Panc1 (cell line): ENCODE data around the gene KLHL28. TPM values are rescaled to one million over a fixed set of nuclear protein-coding genes. Genes with fewer than 3 reads are reported as not detected.
A peak's percentile ranks its signal among the peaks of the same experiment; 100 is the strongest.

Experiments used
- ATAC-seq: fragments of 200-7000 bp; cut with Tn5 transposase; 2 replicates; pipeline ENCODE4 v1.9.1; 2020; ENCODE audit warnings: mild to moderate bottlenecking, moderate library complexity
- BruUV-seq: library from RNA; stranded (reverse); fragments of 400-500 nt; replicated peaks from 2 replicates; lab custom pipeline; 2021; lab: Mats Ljungman, UMichigan
- CTCF ChIA-PET: fragments of 300-600 bp; sonication (Branson Sonifier 250); formaldehyde crosslinking; loops from one replicate; lab custom pipeline; 2022; ENCODE audit warnings: antibody characterized with exemption; lab: Charles Lee
- POLR2A ChIA-PET: fragments of 300-600 bp; sonication (Branson Sonifier 250); formaldehyde crosslinking; loops from one replicate; lab custom pipeline; 2022; ENCODE audit warnings: antibody characterized with exemption; lab: Charles Lee
- DNase-seq: peaks from one replicate; pipeline ENCODE4 v3.0.0-alpha.2; 2010; ENCODE audit warnings: low read depth, low spot score
- H3K27ac ChIP-seq: 2 replicates; pipeline ENCODE4 v1.5.1; 2011; ENCODE audit warnings: mild to moderate bottlenecking, low read length, inconsistent platforms
- H3K27me3 ChIP-seq: fragments of 200-500 bp; sonication (Bioruptor generic); 2 replicates; pipeline ENCODE4 v1.6.0; 2014; ENCODE audit warnings: low read length, inconsistent platforms; ENCODE audit not compliant: control insufficient read depth, insufficient read depth
- H3K36me3 ChIP-seq: fragments of 200-500 bp; sonication (Bioruptor generic); 2 replicates; pipeline ENCODE4 v1.5.1; 2014; ENCODE audit warnings: inconsistent platforms, mild to moderate bottlenecking, low read length, moderate library complexity; ENCODE audit not compliant: control insufficient read depth, insufficient read depth
- H3K4me1 ChIP-seq: 2 replicates; pipeline ENCODE4 v1.5.1; 2011; ENCODE audit warnings: inconsistent platforms, mild to moderate bottlenecking, low read length, moderate library complexity; ENCODE audit not compliant: control insufficient read depth, insufficient read depth
- H3K4me3 ChIP-seq, 2 experiments: 2 replicates each; pipeline ENCODE4 v1.5.1; 2011 to 2012; ENCODE audit warnings: low read depth in 2 of 2, low read length in 2 of 2, mild to moderate bottlenecking in 2 of 2, inconsistent platforms in 1 of 2, moderate library complexity in 1 of 2
- H3K9me3 ChIP-seq: fragments of 200-500 bp; sonication (Bioruptor generic); 2 replicates; pipeline ENCODE4 v1.5.1; 2014; ENCODE audit warnings: low read depth, mild to moderate bottlenecking, inconsistent platforms, low read length, moderate library complexity; ENCODE audit not compliant: control insufficient read depth, insufficient read depth
- POLR2AphosphoS5 ChIP-seq: IDR thresholded peaks from 2 replicates; pipeline ENCODE4 v1.6.1; 2012; ENCODE audit warnings: mild to moderate bottlenecking, low read depth, low read length, moderate library complexity
- REST ChIP-seq, 2 experiments: IDR thresholded peaks; 2 replicates each; pipeline ENCODE4 v1.6.1; 2011 to 2012; ENCODE audit warnings: low read depth in 2 of 2, control low read depth in 1 of 2, low read length in 1 of 2, mild to moderate bottlenecking in 1 of 2, moderate library complexity in 1 of 2; ENCODE audit not compliant: insufficient read depth in 1 of 2
- SIN3A ChIP-seq: IDR thresholded peaks from 2 replicates; pipeline ENCODE4 v1.6.1; 2012; ENCODE audit warnings: low read depth, mild to moderate bottlenecking, low read length, moderate library complexity, borderline replicate concordance; ENCODE audit not compliant: insufficient read depth
- TCF7L2 ChIP-seq: IDR thresholded peaks from 2 replicates; pipeline ENCODE4 v1.6.1; 2011; ENCODE audit warnings: mild to moderate bottlenecking, low read depth, low read length, inconsistent platforms
- in situ Hi-C: cut with HindIII; loops from 2 replicates; pipeline ENCODE4 v1.10.0; 2016; ENCODE audit warnings: low sequenced_read_pairs, low pct_unique_long_range_greater_than_20kb
- intact Hi-C: fragments of 100-400 bp; cut with micrococcal nuclease; formaldehyde crosslinking; loops from one replicate; pipeline ENCODE4 v1.10.0; 2022; ENCODE audit not compliant: unreplicated experiment
- total RNA-seq: library from RNA; stranded (reverse); gene quantifications from one replicate; pipeline ENCODE4 v1.2.1, GENCODE V29; 2021; ENCODE audit not compliant: unreplicated experiment
- TF ChIP-seq, protein P1 (sequence below): fragments of 450-650 bp; IDR thresholded peaks from 2 replicates; pipeline ENCODE4 v1.5.1; 2017; ENCODE audit warnings: mild to moderate bottlenecking

The KLHL28 gene
- total RNA-seq, 1 experiment from 2014 or later: 7.2 TPM

DNA sequence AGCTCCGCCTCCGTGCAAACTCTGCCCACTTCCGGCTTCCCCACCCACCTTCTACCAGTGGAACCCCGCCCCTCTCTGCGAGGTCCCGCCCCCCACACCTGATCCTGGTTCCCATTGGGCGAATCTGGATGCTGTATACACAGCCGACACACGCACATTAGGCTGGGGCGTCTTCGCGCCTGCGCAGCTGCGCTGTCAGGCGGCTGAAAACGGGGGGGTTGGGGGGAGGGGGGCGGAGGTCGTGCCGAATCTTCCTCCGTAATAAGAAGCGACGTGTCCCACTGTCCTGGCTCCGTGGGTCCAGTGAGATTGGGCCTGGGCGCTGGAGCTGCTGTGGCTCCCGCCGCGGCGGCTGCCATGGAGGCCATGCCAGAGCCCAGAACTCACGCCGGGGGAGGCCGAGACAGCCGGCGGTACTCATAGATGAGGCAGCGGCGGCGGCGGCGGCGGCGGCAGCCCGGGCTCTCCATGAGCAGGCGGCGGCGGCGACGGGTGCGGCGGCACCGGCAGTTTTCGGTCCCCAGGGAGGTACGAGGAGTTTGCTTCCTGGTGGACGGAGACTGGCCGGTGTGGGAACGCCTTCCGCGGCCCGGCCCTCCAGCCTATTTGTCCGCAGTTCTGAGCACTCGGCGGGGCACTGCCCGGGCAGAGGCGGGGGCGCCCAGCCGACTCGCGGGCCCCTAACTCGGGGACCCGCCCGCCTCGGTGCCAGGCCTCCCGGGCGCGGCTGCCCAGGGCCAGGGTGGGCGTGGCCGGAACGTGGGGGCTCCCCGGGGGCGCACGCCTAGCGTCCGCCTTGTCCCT is 64.5 kb downstream of the KLHL28 start:
- CTCF ChIA-PET: no interaction called here

GRCh38 chr14:44896275-44897040 is 65.3 kb downstream of the KLHL28 start:
- POLR2A ChIA-PET: interaction anchor here (0.6 kb wide), 1 partner anchor 513 kb away, joined by 10 read pairs; no protein-coding TSS in a partner anchor
- Histone ChIP-seq H3K36me3 (no peaks in the 10 kb centered on the region), H3K27ac (peak overlapping the region; percentile 74), H3K4me1 (no peaks in the 10 kb centered on the region), H3K9me3 (peaks cover 5% of the 10 kb centered on the region; the same call in 1 of the 2 replicates), H3K27me3 (no peaks in the 10 kb centered on the region), H3K4me3 (peak overlapping the region; percentile 26 to 62; a peak in 3 of 4 replicates)
- DNase-seq (no peak), ATAC-seq (no peak)
- TF ChIP-seq, protein P1, sequence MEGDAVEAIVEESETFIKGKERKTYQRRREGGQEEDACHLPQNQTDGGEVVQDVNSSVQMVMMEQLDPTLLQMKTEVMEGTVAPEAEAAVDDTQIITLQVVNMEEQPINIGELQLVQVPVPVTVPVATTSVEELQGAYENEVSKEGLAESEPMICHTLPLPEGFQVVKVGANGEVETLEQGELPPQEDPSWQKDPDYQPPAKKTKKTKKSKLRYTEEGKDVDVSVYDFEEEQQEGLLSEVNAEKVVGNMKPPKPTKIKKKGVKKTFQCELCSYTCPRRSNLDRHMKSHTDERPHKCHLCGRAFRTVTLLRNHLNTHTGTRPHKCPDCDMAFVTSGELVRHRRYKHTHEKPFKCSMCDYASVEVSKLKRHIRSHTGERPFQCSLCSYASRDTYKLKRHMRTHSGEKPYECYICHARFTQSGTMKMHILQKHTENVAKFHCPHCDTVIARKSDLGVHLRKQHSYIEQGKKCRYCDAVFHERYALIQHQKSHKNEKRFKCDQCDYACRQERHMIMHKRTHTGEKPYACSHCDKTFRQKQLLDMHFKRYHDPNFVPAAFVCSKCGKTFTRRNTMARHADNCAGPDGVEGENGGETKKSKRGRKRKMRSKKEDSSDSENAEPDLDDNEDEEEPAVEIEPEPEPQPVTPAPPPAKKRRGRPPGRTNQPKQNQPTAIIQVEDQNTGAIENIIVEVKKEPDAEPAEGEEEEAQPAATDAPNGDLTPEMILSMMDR: no peak
- TF ChIP-seq POLR2AphosphoS5 (no peak), SIN3A (no peak), TCF7L2 (no peak), REST (IDR thresholded peaks at IDR 0.05; ENCODE audit: insufficient read depth in 1 of 2, low read depth in 2 of 2, low read length in 1 of 2) (no peak)
- intact Hi-C loops: no loop called here
- in situ Hi-C loops: no loop called here
- no TSS peak for BruUV-seq
- CTCF ChIA-PET: no interaction called here

More for the DNA sequence above, 64.5 kb downstream of the KLHL28 start:
- intact Hi-C loops (no loop called here), in situ Hi-C loops (no loop called here)
- peak overlapping the region; percentile 62 to 69 for H3K4me3 ChIP-seq
- 0 out of 2 replicates have a peak, but pooled peaks have one; percentile 31 for TF ChIP-seq SIN3A
- no peak for TF ChIP-seq REST (IDR thresholded peaks at IDR 0.05; ENCODE audit: insufficient read depth in 1 of 2, low read depth in 2 of 2, low read length in 1 of 2)
- peaks cover 5% of the 10 kb centered on the region; the same call in 1 of the 2 replicates for H3K9me3 ChIP-seq
- peak; percentile 97 for ATAC-seq
- no peaks in the 10 kb centered on the region for H3K4me1 ChIP-seq
- peak; percentile 71 for DNase-seq
- BruUV-seq: no TSS peak
- H3K36me3 ChIP-seq: no peaks in the 10 kb centered on the region
- POLR2A ChIA-PET: interaction anchor here (0.6 kb wide), 1 partner anchor 514 kb away, joined by 10 read pairs; no protein-coding TSS in a partner anchor
- peak overlapping the region; percentile 86 for H3K27ac ChIP-seq
- no peaks in the 10 kb centered on the region for H3K27me3 ChIP-seq
